H1 (cell line): ENCODE results near the gene NAV2. TPM values are rescaled to one million over a fixed set of nuclear protein-coding genes. Genes with fewer than 3 reads are reported as not detected.

Experiments
- CTCF ChIA-PET: fragments of 300-600 bp; sonication (Branson Sonifier 250); formaldehyde crosslinking; loops from one replicate; lab custom pipeline; 2021; ENCODE audit not compliant: partially characterized antibody; lab: Charles Lee
- POLR2A ChIA-PET: fragments of 300-600 bp; sonication (Branson Sonifier 250); formaldehyde crosslinking; loops from one replicate; lab custom pipeline; 2021; ENCODE audit warnings: inconsistent platforms; ENCODE audit not compliant: partially characterized antibody; lab: Charles Lee
- DNase-seq, 2 experiments: peaks; one replicate each; pipeline versions ENCODE4 v3.0.0 to v3.0.0-alpha.2; 2010 to 2022; ENCODE audit warnings: low spot score in 2 of 2, low read depth in 1 of 2, mixed read lengths in 1 of 2
- FAIRE-seq: peaks from 2 replicates; lab custom pipeline; 2011; peaks lifted over from hg19 to GRCh38; lab: Jason Lieb, UNC
- H2AFZ ChIP-seq: 2 replicates; pipeline ENCODE4 v1.8.1; 2012; ENCODE audit warnings: low read length, inconsistent platforms
- H2AK5ac ChIP-seq: 2 replicates; pipeline ENCODE4 v1.6.1; 2013; ENCODE audit warnings: low read depth, low read length
- H2BK120ac ChIP-seq: replicated peaks from 2 replicates; pipeline ENCODE3; 2013; ENCODE audit warnings: low read depth, low read length, inconsistent platforms
- H2BK12ac ChIP-seq: 2 replicates; pipeline ENCODE4 v1.6.1; 2013; ENCODE audit warnings: low read depth, low read length
- H2BK15ac ChIP-seq: 2 replicates; pipeline ENCODE4 v1.6.1; 2013; ENCODE audit warnings: low read length
- H2BK20ac ChIP-seq: 2 replicates; pipeline ENCODE4 v1.6.1; 2013; ENCODE audit warnings: low read length
- H2BK5ac ChIP-seq: 2 replicates; pipeline ENCODE4 v1.6.1; 2013; ENCODE audit warnings: low read depth, low read length
- H3K14ac ChIP-seq: 2 replicates; pipeline ENCODE4 v1.6.1; 2013; ENCODE audit warnings: inconsistent platforms; ENCODE audit not compliant: insufficient read length
- H3K18ac ChIP-seq: 2 replicates; pipeline ENCODE4 v1.6.1; 2013; ENCODE audit warnings: low read length; ENCODE audit errors: extremely low read depth
- H3K23ac ChIP-seq: 2 replicates; pipeline ENCODE4 v1.6.1; 2013; ENCODE audit warnings: inconsistent platforms; ENCODE audit not compliant: insufficient read length
- H3K23me2 ChIP-seq: 2 replicates; pipeline ENCODE4 v1.6.1; 2013; ENCODE audit warnings: low read depth, low read length
- H3K27ac ChIP-seq: 2 replicates; pipeline ENCODE4 v1.6.1; 2011; ENCODE audit warnings: low read depth, low read length, inconsistent platforms
- H3K27me3 ChIP-seq, 4 experiments: replicated peaks in 1 of 4; 1 replicate in 1 of 4; 2 replicates in 3 of 4; pipeline versions ENCODE4 v1.6.1 to v1.8.1; 2011 to 2013; ENCODE audit warnings: low read length in 3 of 4, mild to moderate bottlenecking in 3 of 4, inconsistent platforms in 2 of 4, mixed read lengths in 2 of 4, moderate library complexity in 1 of 4; ENCODE audit not compliant: control insufficient read depth in 3 of 4, insufficient read depth in 3 of 4; ENCODE audit errors: extremely low read depth in 1 of 4
- H3K36me3 ChIP-seq, 4 experiments: 2 replicates each; pipeline versions ENCODE4 v1.6.1 to v1.8.1; 2011 to 2013; ENCODE audit warnings: mild to moderate bottlenecking in 4 of 4, low read length in 3 of 4, moderate library complexity in 2 of 4, control low read depth in 1 of 4, inconsistent platforms in 1 of 4; ENCODE audit not compliant: insufficient read depth in 4 of 4, control insufficient read depth in 2 of 4
- H3K4ac ChIP-seq: replicated peaks from 2 replicates; pipeline ENCODE3; 2013; ENCODE audit warnings: low read length, low read depth, mixed read lengths, inconsistent platforms; ENCODE audit not compliant: insufficient read length
- H3K4me1 ChIP-seq, 4 experiments: replicated peaks in 1 of 4; 1 replicate in 1 of 4; 2 replicates in 3 of 4; pipeline versions ENCODE4 v1.6.1 to v1.8.1; 2011 to 2013; ENCODE audit warnings: low read length in 3 of 4, inconsistent platforms in 2 of 4, mixed read lengths in 1 of 4; ENCODE audit not compliant: insufficient read depth in 4 of 4, control insufficient read depth in 3 of 4
- H3K4me2 ChIP-seq, 2 experiments: 2 replicates each; pipeline versions ENCODE4 v1.6.1 to v1.8.1; 2011 to 2013; ENCODE audit warnings: low read depth in 2 of 2, low read length in 2 of 2, control low read depth in 1 of 2, inconsistent platforms in 1 of 2, mild to moderate bottlenecking in 1 of 2; ENCODE audit not compliant: insufficient read depth in 1 of 2
- H3K4me3 ChIP-seq, 4 experiments: fragments of 200-600, 300-600 bp in 1 of 4; sonication (generic), shearing (Covaris generic), sonication (Bioruptor Twin) in 1 of 4; 2 replicates each; pipeline versions ENCODE4 v1.5.1 to v1.8.1; 2011 to 2016; ENCODE audit warnings: low read length in 4 of 4, low read depth in 3 of 4, control low read depth in 2 of 4, inconsistent platforms in 2 of 4, mild to moderate bottlenecking in 2 of 4, mixed read lengths in 1 of 4, moderate library complexity in 1 of 4; ENCODE audit not compliant: insufficient read depth in 2 of 4; ENCODE audit errors: extremely low read depth in 1 of 4
- H3K56ac ChIP-seq: replicated peaks from 2 replicates; pipeline ENCODE3; 2013; ENCODE audit warnings: low read depth, mild to moderate bottlenecking, mixed read lengths, low read length, inconsistent platforms; ENCODE audit not compliant: insufficient read length
- H3K79me1 ChIP-seq: 2 replicates; pipeline ENCODE4 v1.6.1; 2013; ENCODE audit warnings: low read depth, low read length, control low read depth
- H3K79me2 ChIP-seq, 2 experiments: 2 replicates each; pipeline versions ENCODE4 v1.6.1 to v1.8.1; 2012 to 2013; ENCODE audit warnings: low read length in 2 of 2, mild to moderate bottlenecking in 2 of 2, inconsistent platforms in 1 of 2; ENCODE audit not compliant: insufficient read depth in 2 of 2, control insufficient read depth in 1 of 2
- H3K9ac ChIP-seq, 4 experiments: replicated peaks in 1 of 4; 1 replicate in 1 of 4; 2 replicates in 3 of 4; pipeline versions ENCODE4 v1.6.1 to v1.8.1; 2011 to 2013; ENCODE audit warnings: low read depth in 3 of 4, low read length in 3 of 4, control low read depth in 2 of 4, mild to moderate bottlenecking in 2 of 4, moderate library complexity in 2 of 4, inconsistent platforms in 1 of 4; ENCODE audit errors: extremely low read depth in 1 of 4
- H3K9me3 ChIP-seq, 2 experiments: 2 replicates each; pipeline versions ENCODE4 v1.6.1 to v1.8.1; 2012 to 2013; ENCODE audit warnings: mild to moderate bottlenecking in 2 of 2, moderate library complexity in 2 of 2, control low read depth in 1 of 2, inconsistent platforms in 1 of 2, low read depth in 1 of 2, low read length in 1 of 2, mixed read lengths in 1 of 2; ENCODE audit not compliant: insufficient read depth in 2 of 2
- H4K20me1 ChIP-seq, 2 experiments: replicated peaks in 1 of 2; 2 replicates each; pipeline versions ENCODE3 to v1.8.1; 2011 to 2013; ENCODE audit warnings: inconsistent platforms in 2 of 2, low read length in 2 of 2, mild to moderate bottlenecking in 1 of 2; ENCODE audit not compliant: insufficient read depth in 2 of 2, control insufficient read depth in 1 of 2
- H4K5ac ChIP-seq: 2 replicates; pipeline ENCODE4 v1.6.1; 2013; ENCODE audit warnings: low read length, low read depth, mixed read lengths, inconsistent platforms; ENCODE audit not compliant: insufficient read length
- H4K8ac ChIP-seq: 2 replicates; pipeline ENCODE4 v1.8.0; 2013; ENCODE audit warnings: mild to moderate bottlenecking, moderate library complexity, low read length, inconsistent platforms; ENCODE audit not compliant: insufficient read depth; ENCODE audit errors: extremely low read depth
- H4K91ac ChIP-seq: replicated peaks from 2 replicates; pipeline ENCODE3; 2013; ENCODE audit warnings: low read length, mixed read lengths, inconsistent platforms; ENCODE audit not compliant: insufficient read length
- EP300 ChIP-seq, 2 experiments: IDR thresholded peaks; 1 replicate in 1 of 2; 2 replicates in 1 of 2; pipeline ENCODE4 v1.6.1; 2011 to 2012; ENCODE audit warnings: low read depth in 2 of 2, low read length in 2 of 2, mild to moderate bottlenecking in 2 of 2, borderline replicate concordance in 1 of 2, inconsistent platforms in 1 of 2, moderate library complexity in 1 of 2
- FOSL1 ChIP-seq: IDR thresholded peaks from 2 replicates; pipeline ENCODE4 v1.6.1; 2011; ENCODE audit warnings: mild to moderate bottlenecking, low read depth, low read length, moderate library complexity; ENCODE audit not compliant: insufficient read depth
- GABPA ChIP-seq: IDR thresholded peaks from 2 replicates; pipeline ENCODE4 v1.6.1; 2011; ENCODE audit warnings: mild to moderate bottlenecking, low read length, moderate library complexity, borderline replicate concordance; ENCODE audit not compliant: insufficient read depth
- HDAC2 ChIP-seq, 2 experiments: fragments of 300-600 bp in 1 of 2; sonication (generic) in 1 of 2; IDR thresholded peaks; 2 replicates each; pipeline ENCODE4 v1.6.1; 2011 to 2012; ENCODE audit warnings: low read depth in 2 of 2, low read length in 2 of 2, mild to moderate bottlenecking in 2 of 2, moderate library complexity in 2 of 2, borderline replicate concordance in 1 of 2, inconsistent platforms in 1 of 2
- JUND ChIP-seq: IDR thresholded peaks from 2 replicates; pipeline ENCODE4 v1.6.1; 2011; ENCODE audit warnings: mild to moderate bottlenecking, improper control_type of control experiment, low read length
- KDM4A ChIP-seq: IDR thresholded peaks from one replicate; pipeline ENCODE4 v1.7.1; 2012; ENCODE audit warnings: low read depth, mild to moderate bottlenecking, moderate library complexity, low read length, inconsistent platforms; ENCODE audit not compliant: severe bottlenecking
- MAFK ChIP-seq: IDR thresholded peaks from 2 replicates; pipeline ENCODE4 v1.6.1; 2012; ENCODE audit warnings: low read depth, mild to moderate bottlenecking, improper control_type of control experiment, low read length
- RXRA ChIP-seq: IDR thresholded peaks from 2 replicates; pipeline ENCODE4 v1.6.1; 2011; ENCODE audit warnings: low read depth, mild to moderate bottlenecking, low read length, moderate library complexity; ENCODE audit not compliant: insufficient read depth
- SUZ12 ChIP-seq: fragments of 200-600 bp; sonication (generic); IDR thresholded peaks from 2 replicates; pipeline ENCODE4 v1.6.1; 2012; ENCODE audit warnings: mild to moderate bottlenecking, inconsistent platforms, low read length, moderate library complexity, mixed read lengths
- WGBS, 2 experiments: shearing (Covaris generic) in 1 of 2; methylation state at CpG; one replicate each; pipeline versions ENCODE4 v1.1.6 to v1.1.7; 2013 to 2015; ENCODE audit warnings: low lambda C conversion rate in 2 of 2, mixed read lengths in 2 of 2, inconsistent platforms in 1 of 2, low coverage in 1 of 2, missing lambda C conversion rate in 1 of 2; ENCODE audit not compliant: insufficient replicate concordance in 2 of 2, insufficient coverage in 1 of 2, insufficient read length in 1 of 2; ENCODE audit errors: extremely low coverage in 1 of 2, missing lambda C conversion rate in 1 of 2; 5-methylcytosine and 5-hydroxymethylcytosine counted together
- polyA plus RNA-seq, 7 experiments: library from polyadenylated mRNA; depleted of rRNA in 3 of 7; stranded (reverse) in 5 of 7; unstranded in 2 of 7; fragments of >200 nt in 5 of 7; fragments of 200-250 nt in 2 of 7; gene quantifications; 1 replicate in 5 of 7; 2 replicates in 1 of 7; 4 replicates in 1 of 7; pipeline versions ENCODE4 v1.2.1 to v1.2.3, GENCODE V29; 2011 to 2013; ENCODE audit warnings: missing spikeins in 2 of 7, mixed read lengths in 2 of 7
- total RNA-seq: library from RNA; stranded (reverse); fragmentation: NEBNext Ultra II Directional; extraction: Animal tissue kit (Norgen Biotek cat#: 25700); gene quantifications from 2 replicates; pipeline ENCODE4 v1.2.1, GENCODE V29; 2021
- TF ChIP-seq, protein P1 (sequence below): IDR thresholded peaks from 2 replicates; pipeline ENCODE4 v1.6.1; 2011; ENCODE audit warnings: low read length, improper control_type of control experiment

The NAV2 gene
- total and polyA plus RNA-seq, 2 of the 8 experiments (the other 6 are each of a cell fraction or from before 2014, with no cell fraction given): 35.6 to 73.6 TPM

DNA sequence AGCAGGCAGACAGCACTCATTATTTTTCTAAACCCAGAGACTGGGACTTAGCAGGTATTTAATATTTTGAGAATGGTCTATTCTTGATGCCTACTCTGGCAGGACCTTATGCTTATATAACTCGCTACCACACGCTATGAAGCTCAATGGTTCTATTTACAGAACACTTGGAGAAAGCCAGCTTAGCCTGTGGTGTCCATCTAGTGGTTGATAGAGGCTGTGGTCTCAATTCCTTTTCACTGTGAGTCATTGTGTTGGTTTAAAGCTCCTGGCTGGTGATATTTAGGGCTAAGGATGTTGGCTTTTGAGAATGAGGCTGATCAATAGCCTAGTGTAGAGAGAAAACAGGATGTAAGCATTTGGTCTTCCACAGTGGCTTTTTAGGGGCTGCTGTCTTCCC lies 241.3 kb downstream of the NAV2 start:
- Histone ChIP-seq H4K5ac (no peak overlapping the region), H2BK15ac (no peak overlapping the region; the same call in 1 of the 2 replicates), H3K36me3 (peaks cover 6 to 15% (median 9%) of the 10 kb centered on the region in 4 experiments; a peak in 7 of 8 replicates), H3K27ac (peak overlapping the region; percentile 61; the same call in 1 of the 2 replicates), H3K27me3 (no peaks in the 10 kb centered on the region), H4K8ac (no peak overlapping the region), H2BK12ac (0 out of 2 replicates have a peak overlapping the region, but pooled peaks have one; percentile 73), H3K4me2 (peak overlapping the region; percentile 37 to 45; a peak in 3 of 4 replicates), H2BK20ac (peak overlapping the region; percentile 44; the same call in 1 of the 2 replicates), H3K9me3 (no peaks in the 10 kb centered on the region), H3K79me1 (peaks cover 4% of the 10 kb centered on the region; the same call in 1 of the 2 replicates), H3K18ac (peak overlapping the region; percentile 3; the same call in 1 of the 2 replicates), H4K20me1 (no peaks in the 10 kb centered on the region), H3K4me3 (no peak overlapping the region), H3K56ac (no peak overlapping the region), H3K4ac (no peak overlapping the region), H2BK120ac (peak overlapping the region; percentile 18), H3K79me2 (0 out of 4 replicates have a peak, but pooled peaks cover 0 to 14% of the 10 kb centered on the region in 2 experiments), H3K4me1 (peaks cover 8 to 26% (median 21%) of the 10 kb centered on the region in 4 experiments; a peak in 6 of 7 replicates), H3K9ac (no peak overlapping the region), H3K23me2 (no peaks in the 10 kb centered on the region; the same call in 1 of the 2 replicates), H2AFZ (no peak overlapping the region), H2AK5ac (no peak overlapping the region), H3K14ac (no peak overlapping the region), H2BK5ac (peak overlapping the region; percentile 71; the same call in 1 of the 2 replicates), H4K91ac (peak overlapping the region; percentile 6), H3K23ac (no peak overlapping the region)
- DNase-seq (no peak), FAIRE-seq (no peak)
- CTCF ChIA-PET: interaction anchor here (0.6 to 8.3 kb wide), 46 partner anchors 8 to 393 kb away, joined by 3 to 72 read pairs (median 6); no protein-coding TSS in a partner anchor
- POLR2A ChIA-PET: interaction anchor here (0.9 to 1.0 kb wide), 3 partner anchors 14 to 161 kb away, joined by 3 to 4 read pairs (median 4); no protein-coding TSS in a partner anchor
- WGBS, 2 experiments: 35% methylated on average over 2 of the region's 2 CpGs; no CpG with 5 or more reads in 1 of the 2 experiments
- TF ChIP-seq EP300 (IDR thresholded peaks at IDR 0.05; ENCODE audit: borderline replicate concordance in 1 of 2, low read depth in 2 of 2, low read length in 2 of 2) (no peak), GABPA (no peak), RXRA (no peak), SUZ12 (no peak), JUND (peak; percentile 49; the same call in 1 of the 2 replicates), MAFK (no peak), FOSL1 (no peak), HDAC2 (IDR thresholded peaks at IDR 0.05; ENCODE audit: borderline replicate concordance in 1 of 2, low read depth in 2 of 2, low read length in 2 of 2) (no peak), KDM4A (no peak)
- TF ChIP-seq, protein P1, sequence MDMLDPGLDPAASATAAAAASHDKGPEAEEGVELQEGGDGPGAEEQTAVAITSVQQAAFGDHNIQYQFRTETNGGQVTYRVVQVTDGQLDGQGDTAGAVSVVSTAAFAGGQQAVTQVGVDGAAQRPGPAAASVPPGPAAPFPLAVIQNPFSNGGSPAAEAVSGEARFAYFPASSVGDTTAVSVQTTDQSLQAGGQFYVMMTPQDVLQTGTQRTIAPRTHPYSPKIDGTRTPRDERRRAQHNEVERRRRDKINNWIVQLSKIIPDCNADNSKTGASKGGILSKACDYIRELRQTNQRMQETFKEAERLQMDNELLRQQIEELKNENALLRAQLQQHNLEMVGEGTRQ: no peak
